Lung (tissue), 12 donors: Measurements from ENCODE around the gene ACOX1. TPM values are rescaled to one million over a fixed set of nuclear protein-coding genes. Genes with fewer than 3 reads are reported as not detected.

Source experiments
- ATAC-seq: fragments of 200-7000 bp; cut with Tn5 transposase; one replicate; pipeline ENCODE4 v1.9.1; 2020; ENCODE audit warnings: moderate number of reproducible peaks; ENCODE audit not compliant: insufficient read depth, low FRiP score
- DNase-seq, 3 donors: peaks; one replicate each; pipeline ENCODE4 v3.0.0-alpha.2; 2013 to 2017
- H3K27ac ChIP-seq, 2 donors: one replicate each; pipeline ENCODE4 v1.5.1; 2013; ENCODE audit warnings: mild to moderate bottlenecking in 2 of 2, moderate library complexity in 2 of 2, control low read depth in 1 of 2, inconsistent platforms in 1 of 2, low read depth in 1 of 2, low read length in 1 of 2
- H3K27me3 ChIP-seq, 3 donors: one replicate each; pipeline ENCODE4 v1.5.1; 2013; ENCODE audit warnings: low read length in 2 of 3; ENCODE audit not compliant: control insufficient read depth in 3 of 3, insufficient read depth in 3 of 3
- H3K36me3 ChIP-seq, 4 donors: one replicate each; pipeline ENCODE4 v1.5.1; 2013; ENCODE audit warnings: low read length in 4 of 4, mild to moderate bottlenecking in 1 of 4, moderate library complexity in 1 of 4; ENCODE audit not compliant: control insufficient read depth in 4 of 4, insufficient read depth in 4 of 4
- H3K4me1 ChIP-seq, 5 donors: one replicate each; pipeline ENCODE4 v1.5.1; 2013; ENCODE audit warnings: low read length in 5 of 5, mild to moderate bottlenecking in 2 of 5, moderate library complexity in 1 of 5; ENCODE audit not compliant: control insufficient read depth in 5 of 5, insufficient read depth in 5 of 5
- H3K4me3 ChIP-seq: one replicate; pipeline ENCODE4 v1.5.1; 2013; ENCODE audit warnings: mild to moderate bottlenecking, control low read depth, moderate library complexity
- H3K9ac ChIP-seq, 2 donors: one replicate each; pipeline ENCODE4 v1.5.1; 2013; ENCODE audit warnings: low read length in 2 of 2, control low read depth in 1 of 2; ENCODE audit not compliant: insufficient read depth in 1 of 2
- H3K9me3 ChIP-seq, 4 donors: one replicate each; pipeline ENCODE4 v1.5.1; 2013; ENCODE audit warnings: low read length in 3 of 4, mild to moderate bottlenecking in 1 of 4, moderate library complexity in 1 of 4; ENCODE audit not compliant: control insufficient read depth in 4 of 4, insufficient read depth in 3 of 4
- WGBS, 2 donors: extraction: QIAGEN DNeasy Blood & Tissue Kit; methylation state at CpG; one replicate each; pipeline ENCODE4 v1.1.7; 2013; 5-methylcytosine and 5-hydroxymethylcytosine counted together
- polyA plus RNA-seq, 2 donors: library from polyadenylated mRNA; stranded (reverse); fragments of 200-250 nt; gene quantifications; one replicate each; pipeline ENCODE4 v1.2.1, GENCODE V29; 2013
- total RNA-seq, 2 donors: library from RNA; depleted of rRNA in 1 of 2; stranded (reverse); fragments of >200 nt in 1 of 2; gene quantifications; one replicate each; pipeline ENCODE4 v1.2.1, GENCODE V29; 2014 to 2021
- TF ChIP-seq, protein P1 (sequence below): IDR thresholded peaks from 2 replicates; pipeline ENCODE4 v1.5.1; 2012; ENCODE audit warnings: mild to moderate bottlenecking; ENCODE audit errors: control extremely low read depth, extremely low read depth
- donor health status: control.
- donor health status: control.
- donor health status: Bipolar disorder and iron deficiency.
- donor health status: healthy.
- donor health status: DM: yes; HTN: yes; CAD: no.

The ACOX1 gene
- total and polyA plus RNA-seq, 4 donors = 19.9 to 80.1 (median 45.9) TPM

DNA sequence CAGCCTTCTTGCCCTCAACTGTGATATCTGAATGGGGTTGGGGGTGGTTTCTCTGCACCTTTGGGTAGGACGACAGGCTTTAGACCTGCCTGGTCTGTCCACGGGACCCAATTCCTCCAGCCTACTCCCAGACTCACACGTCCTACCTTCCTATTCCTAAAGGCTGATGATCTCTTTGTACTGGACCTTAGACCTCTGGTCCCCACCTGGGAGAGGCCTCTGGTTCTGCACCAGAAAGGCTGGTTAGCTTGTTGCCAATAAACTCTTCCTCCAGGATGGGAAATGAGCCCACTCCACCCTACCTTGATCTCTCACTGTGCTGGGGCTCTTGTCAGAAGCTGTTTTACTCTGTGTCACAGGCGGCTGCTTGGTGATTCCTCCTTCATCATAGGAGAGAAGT is 52.5 kb downstream of the ACOX1 start:
- no peaks in the 10 kb centered on the region for H3K27me3 ChIP-seq
- H3K36me3 ChIP-seq = no peaks in the 10 kb centered on the region
- no peaks in the 10 kb centered on the region for H3K4me1 ChIP-seq
- H3K9ac ChIP-seq = no peak overlapping the region
- no peaks in the 10 kb centered on the region for H3K9me3 ChIP-seq
- no peak overlapping the region for H3K27ac ChIP-seq
- DNase-seq (no peak), ATAC-seq (no peak)
- TF ChIP-seq, protein P1, sequence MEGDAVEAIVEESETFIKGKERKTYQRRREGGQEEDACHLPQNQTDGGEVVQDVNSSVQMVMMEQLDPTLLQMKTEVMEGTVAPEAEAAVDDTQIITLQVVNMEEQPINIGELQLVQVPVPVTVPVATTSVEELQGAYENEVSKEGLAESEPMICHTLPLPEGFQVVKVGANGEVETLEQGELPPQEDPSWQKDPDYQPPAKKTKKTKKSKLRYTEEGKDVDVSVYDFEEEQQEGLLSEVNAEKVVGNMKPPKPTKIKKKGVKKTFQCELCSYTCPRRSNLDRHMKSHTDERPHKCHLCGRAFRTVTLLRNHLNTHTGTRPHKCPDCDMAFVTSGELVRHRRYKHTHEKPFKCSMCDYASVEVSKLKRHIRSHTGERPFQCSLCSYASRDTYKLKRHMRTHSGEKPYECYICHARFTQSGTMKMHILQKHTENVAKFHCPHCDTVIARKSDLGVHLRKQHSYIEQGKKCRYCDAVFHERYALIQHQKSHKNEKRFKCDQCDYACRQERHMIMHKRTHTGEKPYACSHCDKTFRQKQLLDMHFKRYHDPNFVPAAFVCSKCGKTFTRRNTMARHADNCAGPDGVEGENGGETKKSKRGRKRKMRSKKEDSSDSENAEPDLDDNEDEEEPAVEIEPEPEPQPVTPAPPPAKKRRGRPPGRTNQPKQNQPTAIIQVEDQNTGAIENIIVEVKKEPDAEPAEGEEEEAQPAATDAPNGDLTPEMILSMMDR = no peak
- no peak overlapping the region for H3K4me3 ChIP-seq
- 96 to 97% methylated on average over 4 of the region's 4 CpGs for WGBS, 2 donors

DNA sequence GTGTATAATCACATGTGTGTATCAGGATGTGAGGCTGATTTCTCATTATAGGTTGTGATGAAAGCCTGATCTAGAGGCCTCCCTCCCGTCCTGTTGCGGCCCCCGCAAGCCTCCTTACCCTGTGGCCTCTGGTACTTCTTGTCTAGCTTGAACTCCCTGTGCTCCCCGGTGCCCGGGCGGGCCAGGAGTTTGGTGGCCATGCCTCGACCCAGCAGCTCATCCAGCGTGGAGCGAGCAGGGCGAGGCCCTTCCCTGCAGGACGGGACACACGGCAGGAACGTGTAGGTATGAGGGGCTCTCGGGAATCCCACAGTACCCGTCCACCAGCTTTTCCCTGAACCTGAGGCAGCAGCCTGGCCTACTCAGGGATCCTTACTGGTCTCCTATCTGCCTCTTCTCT is 53.1 kb downstream of the ACOX1 start:
- no peak overlapping the region for H3K4me3 ChIP-seq
- TF ChIP-seq, protein P1 = no peak
- no peak for ATAC-seq
- H3K9me3 ChIP-seq = no peaks in the 10 kb centered on the region
- no peak overlapping the region for H3K9ac ChIP-seq
- no peaks in the 10 kb centered on the region for H3K27me3 ChIP-seq
- no peak overlapping the region for H3K27ac ChIP-seq
- no peak for DNase-seq
- no peaks in the 10 kb centered on the region for H3K4me1 ChIP-seq
- 95 to 97% methylated on average over 15 of the region's 15 CpGs for WGBS, 2 donors
- no peaks in the 10 kb centered on the region for H3K36me3 ChIP-seq

DNA sequence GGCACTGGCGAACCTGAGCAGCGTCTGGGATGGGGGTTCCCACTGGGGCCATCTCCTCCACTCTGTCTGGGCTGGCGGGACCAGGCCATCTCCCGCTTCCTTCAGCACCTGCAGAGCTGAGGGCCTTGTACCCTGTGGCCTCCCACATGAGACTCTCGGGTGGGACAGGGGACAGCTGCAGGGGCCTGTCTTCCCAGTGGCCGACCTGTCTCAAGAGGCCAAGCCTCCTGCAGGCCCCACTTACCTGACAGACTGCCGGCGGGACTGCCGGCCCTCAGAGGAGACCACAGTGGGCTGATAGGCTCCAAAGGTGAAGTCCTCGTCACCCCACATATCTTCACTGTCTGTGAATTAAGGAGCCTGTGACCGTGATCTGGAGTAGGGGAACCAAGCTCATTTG is 53.9 kb downstream of the ACOX1 start:
- DNase-seq (no peak), ATAC-seq (no peak)
- TF ChIP-seq, protein P1 = no peak
- Histone ChIP-seq H3K27me3 (no peaks in the 10 kb centered on the region), H3K4me3 (no peak overlapping the region), H3K9me3 (no peaks in the 10 kb centered on the region), H3K36me3 (no peaks in the 10 kb centered on the region), H3K9ac (no peak overlapping the region), H3K4me1 (no peaks in the 10 kb centered on the region), H3K27ac (no peak overlapping the region)
- 97 to 98% methylated on average over 10 to 11 of the region's 11 CpGs for WGBS, 2 donors
